A549 (cell line): ENCODE data around the gene PKM. TPM values are rescaled to one million over a fixed set of nuclear protein-coding genes. Genes with fewer than 3 reads are reported as not detected.

Experiments used
- ATAC-seq, 2 experiments: fragments of 200-7000 bp in 1 of 2; fragments of >200 bp in 1 of 2; cut with Nextera tagmentation in 1 of 2; cut with Tn5 transposase in 1 of 2; 3 replicates each; pipeline versions ENCODE4 v1.8.0 to v1.9.1; 2018 to 2020; ENCODE audit warnings: mild to moderate bottlenecking in 1 of 2, moderate library complexity in 1 of 2
- CTCF ChIA-PET: fragments of 300-600 bp; sonication (Branson Sonifier 250); formaldehyde crosslinking; extraction: SDS; loops from one replicate; lab custom pipeline; 2021; ENCODE audit warnings: antibody characterized with exemption, inconsistent platforms; lab: Yijun Ruan, JAX
- POLR2A ChIA-PET: fragments of 350-600 bp; formaldehyde crosslinking; extraction: SDS; loops from one replicate; lab custom pipeline; 2021; ENCODE audit warnings: antibody characterized with exemption, inconsistent platforms; lab: Yijun Ruan, JAX
- DNase-seq, 2 experiments: peaks; one replicate each; pipeline versions ENCODE4 v3.0.0 to v3.0.0-alpha.2; 2011 to 2016; ENCODE audit warnings: low read depth in 1 of 2, low spot score in 1 of 2
- FAIRE-seq: peaks from 2 replicates; lab custom pipeline; 2011; peaks lifted over from hg19 to GRCh38; lab: Jason Lieb, UNC
- H3K27ac ChIP-seq, 2 experiments: fragments of >200 bp; sonication (Bioruptor Twin); formaldehyde crosslinking; 3 replicates each; pipeline ENCODE4 v1.5.1; 2016 to 2017
- H3K4me1 ChIP-seq: fragments of >200 bp; sonication (Bioruptor Twin); formaldehyde crosslinking; 3 replicates; pipeline ENCODE4 v1.6.1; 2016
- H3K4me2 ChIP-seq: fragments of >200 bp; sonication (Bioruptor Twin); formaldehyde crosslinking; 3 replicates; pipeline ENCODE4 v1.6.1; 2016
- H3K4me3 ChIP-seq: fragments of >200 bp; sonication (Bioruptor Twin); formaldehyde crosslinking; 3 replicates; pipeline ENCODE4 v1.5.1; 2016
- H3K9me3 ChIP-seq: fragments of >200 bp; sonication (Bioruptor Twin); formaldehyde crosslinking; 3 replicates; pipeline ENCODE4 v1.6.1; 2016
- ATOH8 ChIP-seq: fragments of 250-450 bp; sonication (Bioruptor Pico); IDR thresholded peaks from 2 replicates; pipeline ENCODE4 v1.5.0; 2020; ENCODE audit warnings: low read depth, mild to moderate bottlenecking, moderate library complexity
- BCL3 ChIP-seq: fragments of >200 bp; sonication (Bioruptor Twin); formaldehyde crosslinking; IDR thresholded peaks from 3 replicates; pipeline ENCODE4 v1.6.1; 2016
- CHD2 ChIP-seq: fragments of 150-350 bp; IDR thresholded peaks from 2 replicates; pipeline ENCODE4 v1.6.1; 2014; ENCODE audit warnings: low read length; ENCODE audit not compliant: partially characterized antibody
- EHF ChIP-seq: fragments of 250-450 bp; sonication (Bioruptor Pico); IDR thresholded peaks from 2 replicates; pipeline ENCODE4 v1.5.0; 2020; ENCODE audit warnings: mild to moderate bottlenecking
- EHMT2 ChIP-seq: fragments of 200-600 bp; sonication (generic); IDR thresholded peaks from 2 replicates; pipeline ENCODE4 v1.6.1; 2016; ENCODE audit warnings: antibody characterized with exemption, low read depth, mild to moderate bottlenecking, moderate library complexity
- ELK1 ChIP-seq: fragments of 150-350 bp; IDR thresholded peaks from 2 replicates; pipeline ENCODE4 v1.6.1; 2014; ENCODE audit warnings: low read depth, mild to moderate bottlenecking, low read length
- EP300 ChIP-seq, 2 experiments: fragments of >200 bp; sonication (Bioruptor Twin); formaldehyde crosslinking; IDR thresholded peaks; 2 replicates in 1 of 2; 3 replicates in 1 of 2; pipeline ENCODE4 v1.6.1; 2016 to 2017
- FOXS1 ChIP-seq: fragments of 250-450 bp; sonication (Bioruptor Pico); IDR thresholded peaks from 2 replicates; pipeline ENCODE4 v1.5.0; 2020; ENCODE audit warnings: mild to moderate bottlenecking, moderate library complexity
- HES2 ChIP-seq: fragments of >200 bp; sonication (Bioruptor Twin); formaldehyde crosslinking; IDR thresholded peaks from 2 replicates; pipeline ENCODE4 v1.6.1; 2016
- HEYL ChIP-seq: fragments of 250-450 bp; sonication (Bioruptor Pico); IDR thresholded peaks from 2 replicates; pipeline ENCODE4 v1.8.0; 2021; ENCODE audit warnings: mild to moderate bottlenecking, moderate library complexity
- HMGXB4 ChIP-seq: fragments of 250-450 bp; sonication (Bioruptor Pico); IDR thresholded peaks from 2 replicates; pipeline ENCODE4 v1.5.0; 2021; ENCODE audit warnings: mild to moderate bottlenecking, moderate library complexity, borderline replicate concordance
- JUN ChIP-seq, 2 experiments: fragments of >200 bp; sonication (Bioruptor Twin); formaldehyde crosslinking; IDR thresholded peaks; 2 replicates in 1 of 2; 3 replicates in 1 of 2; pipeline ENCODE4 v1.6.1; 2016 to 2017
- KDM1A ChIP-seq: fragments of 200-600 bp; sonication (generic); IDR thresholded peaks from 2 replicates; pipeline ENCODE4 v1.6.1; 2016; ENCODE audit warnings: low read depth, mild to moderate bottlenecking
- KDM5A ChIP-seq: fragments of 200-600 bp; sonication (generic); IDR thresholded peaks from 2 replicates; pipeline ENCODE4 v1.6.1; 2016; ENCODE audit warnings: antibody characterized with exemption, mild to moderate bottlenecking
- MAFK ChIP-seq: fragments of 450-650 bp; IDR thresholded peaks from 2 replicates; pipeline ENCODE4 v1.6.1; 2014; ENCODE audit not compliant: partially characterized antibody
- NFE2L2 ChIP-seq: fragments of 150-350 bp; conservative IDR thresholded peaks from 2 replicates; pipeline ENCODE4 v1.6.1; 2014; ENCODE audit warnings: low read length
- NPAS2 ChIP-seq: fragments of 250-450 bp; sonication (Bioruptor Pico); IDR thresholded peaks from 2 replicates; pipeline ENCODE4 v1.8.0; 2022; ENCODE audit warnings: mild to moderate bottlenecking, moderate library complexity, borderline replicate concordance
- PBX3 ChIP-seq: IDR thresholded peaks from 2 replicates; pipeline ENCODE4 v1.6.1; 2012
- PHF8 ChIP-seq: fragments of 200-600 bp; sonication (generic); IDR thresholded peaks from 2 replicates; pipeline ENCODE4 v1.6.1; 2016; ENCODE audit warnings: low read depth, mild to moderate bottlenecking, antibody characterized with exemption, moderate library complexity, borderline replicate concordance
- RARB ChIP-seq: fragments of 250-450 bp; sonication (Bioruptor Pico); IDR thresholded peaks from 2 replicates; pipeline ENCODE4 v1.8.0; 2021; ENCODE audit warnings: mild to moderate bottlenecking, moderate library complexity
- RFX5 ChIP-seq: fragments of 450-650 bp; IDR thresholded peaks from 2 replicates; pipeline ENCODE4 v1.7.1; 2014; ENCODE audit warnings: antibody characterized with exemption, mild to moderate bottlenecking, moderate library complexity
- SMC3 ChIP-seq: fragments of >200 bp; sonication (Bioruptor Twin); formaldehyde crosslinking; IDR thresholded peaks from 3 replicates; pipeline ENCODE4 v1.6.1; 2018; ENCODE audit warnings: inconsistent platforms
- SREBF2 ChIP-seq: fragments of 450-650 bp; IDR thresholded peaks from 2 replicates; pipeline ENCODE4 v1.6.1; 2014; ENCODE audit warnings: mild to moderate bottlenecking, moderate library complexity
- USF2 ChIP-seq: fragments of 450-650 bp; IDR thresholded peaks from 2 replicates; pipeline ENCODE4 v1.6.1; 2014; ENCODE audit warnings: antibody characterized with exemption
- ZNF302 ChIP-seq: fragments of 250-450 bp; sonication (Bioruptor Pico); IDR thresholded peaks from 2 replicates; pipeline ENCODE4 v1.9.0; 2021; ENCODE audit warnings: inconsistent platforms, mild to moderate bottlenecking, moderate library complexity
- WGBS: methylation state at CpG from one replicate; pipeline ENCODE4 v1.1.6; 2017; ENCODE audit errors: missing lambda C conversion rate; 5-methylcytosine and 5-hydroxymethylcytosine counted together
- polyA plus RNA-seq, 4 experiments: library from polyadenylated mRNA; depleted of rRNA in 3 of 4; stranded (reverse); fragments of >200 nt; fragmentation: RNase III in 1 of 4; extraction: RNeasy Plus Mini Kit Qiagen cat#74134 plus additional on column Dnase treatment in 1 of 4; gene quantifications; 2 replicates in 3 of 4; 3 replicates in 1 of 4; pipeline ENCODE4 v1.2.3, GENCODE V29; 2011 to 2017

Gene PKM
- polyA plus RNA-seq, 2 of the 4 experiments (the other 2 are of a cell fraction) = 3,443 to 3,848 TPM

GRCh38 chr15:72222393-72222792, 8.6 kb downstream of the PKM start (continued):
- TF ChIP-seq KDM5A (no peak), MAFK (no peak), USF2 (peak; percentile 19; the same call in 1 of the 2 replicates), EP300 (IDR thresholded peaks at IDR 0.05) (no peak), ZNF302 (CRISPR knock-in tag) (no peak), JUN (IDR thresholded peaks at IDR 0.05) (0 out of 5 replicates have a peak, but pooled peaks of 1 of the 2 experiments have one; percentile 31)

- FAIRE-seq (no peak), ATAC-seq (no peak), DNase-seq (no peak)
- peak in 1 of 2 experiments; percentile 27; a peak in 1 of 5 replicates for TF ChIP-seq JUN (IDR thresholded peaks at IDR 0.05)
- TF ChIP-seq HES2 = no peak
- 68% methylated on average over 1 of the region's 1 CpG for WGBS
- H3K4me2 ChIP-seq = peak overlapping the region; percentile 64; the same call in 2 of the 3 replicates
- H3K27ac ChIP-seq = 0 out of 6 replicates have a peak overlapping the region, but pooled peaks of 1 of the 2 experiments have one; percentile 18
- no peaks in the 10 kb centered on the region for H3K9me3 ChIP-seq
- peaks cover 99% of the 10 kb centered on the region for H3K4me1 ChIP-seq
- no peak overlapping the region for H3K4me3 ChIP-seq
- ChIA-PET POLR2A (interaction anchor here (2.2 to 4.3 kb wide), 2 partner anchors 10 to 17 kb away, joined by 7 to 37 read pairs; partner anchors contain the start of gene PKM), CTCF (interaction anchor here (1.8 to 31.1 kb wide), 3 partner anchors 8 to 53 kb away, joined by 5 to 644 read pairs (median 644); partner anchors contain the start of genes GRAMD2A and PKM)
Observed at GRCh38 chr15:72220687-72221086, 10.3 kb downstream of the PKM start.

GRCh38 chr15:72217216-72217615, 13.8 kb downstream of the PKM start:
- ChIA-PET CTCF (interaction anchor here (1.5 to 31.1 kb wide), 6 partner anchors 9 to 465 kb away, joined by 3 to 644 read pairs (median 5); partner anchors contain the start of genes GRAMD2A and PKM), POLR2A (interaction anchor here (0.7 to 0.8 kb wide), 2 partner anchors 9 to 11 kb away, joined by 3 to 5 read pairs; no protein-coding TSS in a partner anchor)
- Histone ChIP-seq H3K9me3 (no peaks in the 10 kb centered on the region), H3K4me2 (no peak overlapping the region), H3K27ac (0 out of 6 replicates have a peak overlapping the region, but pooled peaks of 1 of the 2 experiments have one; percentile 2), H3K4me1 (peaks cover 65% of the 10 kb centered on the region), H3K4me3 (no peak overlapping the region)
- FAIRE-seq = no peak
- TF ChIP-seq PHF8 (no peak), RARB (CRISPR knock-in tag) (no peak), HMGXB4 (CRISPR knock-in tag) (no peak), ATOH8 (no peak), PBX3 (no peak), CHD2 (no peak), RFX5 (no peak), EHMT2 (no peak), NPAS2 (CRISPR knock-in tag) (no peak), SMC3 (no peak), BCL3 (no peak), ELK1 (no peak), SREBF2 (no peak), KDM1A (no peak), EHF (CRISPR knock-in tag) (no peak), FOXS1 (CRISPR knock-in tag) (no peak), EP300 (IDR thresholded peaks at IDR 0.05) (no peak), NFE2L2 (no peak), KDM5A (no peak), HEYL (CRISPR knock-in tag) (no peak)
- no peak for DNase-seq
- peak in 1 of 2 experiments; percentile 14; a peak in 1 of 6 replicates for ATAC-seq
- 62% methylated on average over 4 of the region's 4 CpGs for WGBS
